Neural progenitor cell (in vitro differentiated cells): ENCODE data around the gene ZNF516.

Experiments used
- EZH2 ChIP-seq: fragments of 200-600 bp; sonication (generic); IDR thresholded peaks from 2 replicates; pipeline ENCODE4 v1.6.1; 2017; ENCODE audit warnings: antibody characterized with exemption, mild to moderate bottlenecking, moderate library complexity
- TF ChIP-seq, protein P1 (sequence below): fragments of 200-600 bp; sonication (generic); IDR thresholded peaks from 2 replicates; pipeline ENCODE4 v1.5.1; 2017; ENCODE audit warnings: antibody characterized with exemption, mild to moderate bottlenecking

DNA sequence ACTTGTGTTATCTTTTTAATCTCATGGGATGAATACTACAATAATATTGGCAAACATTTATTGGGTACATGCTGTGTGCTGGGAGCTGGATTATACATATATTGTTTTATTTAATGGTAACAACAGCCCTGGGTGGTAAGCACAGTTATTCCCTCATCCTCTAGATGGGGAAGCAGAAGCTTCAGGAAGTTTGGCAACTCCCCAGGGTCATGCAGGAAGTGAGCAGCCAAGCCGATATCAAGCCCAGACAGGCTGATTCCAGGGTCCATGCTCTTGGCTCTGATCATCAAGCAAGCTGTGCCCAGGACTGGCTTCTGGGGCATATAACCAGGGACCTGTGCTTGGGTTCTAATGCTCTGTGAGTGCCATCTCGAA, 155.8 kb downstream of the ZNF516 start:
- TF ChIP-seq EZH2: no peak
- TF ChIP-seq, protein P1, sequence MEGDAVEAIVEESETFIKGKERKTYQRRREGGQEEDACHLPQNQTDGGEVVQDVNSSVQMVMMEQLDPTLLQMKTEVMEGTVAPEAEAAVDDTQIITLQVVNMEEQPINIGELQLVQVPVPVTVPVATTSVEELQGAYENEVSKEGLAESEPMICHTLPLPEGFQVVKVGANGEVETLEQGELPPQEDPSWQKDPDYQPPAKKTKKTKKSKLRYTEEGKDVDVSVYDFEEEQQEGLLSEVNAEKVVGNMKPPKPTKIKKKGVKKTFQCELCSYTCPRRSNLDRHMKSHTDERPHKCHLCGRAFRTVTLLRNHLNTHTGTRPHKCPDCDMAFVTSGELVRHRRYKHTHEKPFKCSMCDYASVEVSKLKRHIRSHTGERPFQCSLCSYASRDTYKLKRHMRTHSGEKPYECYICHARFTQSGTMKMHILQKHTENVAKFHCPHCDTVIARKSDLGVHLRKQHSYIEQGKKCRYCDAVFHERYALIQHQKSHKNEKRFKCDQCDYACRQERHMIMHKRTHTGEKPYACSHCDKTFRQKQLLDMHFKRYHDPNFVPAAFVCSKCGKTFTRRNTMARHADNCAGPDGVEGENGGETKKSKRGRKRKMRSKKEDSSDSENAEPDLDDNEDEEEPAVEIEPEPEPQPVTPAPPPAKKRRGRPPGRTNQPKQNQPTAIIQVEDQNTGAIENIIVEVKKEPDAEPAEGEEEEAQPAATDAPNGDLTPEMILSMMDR: no peak
